OCI-LY3 (cell line): ENCODE data around the gene THTPA.

Experiments
- H2AFZ ChIP-seq: fragments of 200-600, 300-600 bp; shearing (Covaris generic); 2 replicates; pipeline ENCODE4 v1.6.0; 2014; ENCODE audit warnings: antibody characterized with exemption, low read depth, low read length
- H3K27ac ChIP-seq: fragments of 200-600, 300-600 bp; sonication (generic); 2 replicates; pipeline ENCODE4 v1.5.1; 2014; ENCODE audit warnings: mild to moderate bottlenecking, low read length, moderate library complexity, mixed read lengths
- H3K27me3 ChIP-seq: fragments of 200-600, 300-600 bp; sonication (generic); 2 replicates; pipeline ENCODE4 v1.6.1; 2014; ENCODE audit warnings: low read depth, low read length, mixed read lengths
- H3K36me3 ChIP-seq: fragments of 200-600, 300-600 bp; sonication (generic); replicated peaks from 2 replicates; pipeline ENCODE3; 2014; ENCODE audit warnings: low read depth, low read length, mixed read lengths
- H3K4me1 ChIP-seq: fragments of 300-600, 200-600 bp; sonication (generic); 2 replicates; pipeline ENCODE4 v1.6.1; 2014; ENCODE audit warnings: low read length, mixed read lengths
- H3K4me2 ChIP-seq: fragments of 200-600, 300-600 bp; sonication (generic); 2 replicates; pipeline ENCODE4 v1.6.1; 2014; ENCODE audit warnings: low read length, mixed read lengths
- H3K4me3 ChIP-seq: fragments of 300-600, 200-600 bp; sonication (generic); 2 replicates; pipeline ENCODE4 v1.5.1; 2014; ENCODE audit warnings: antibody characterized with exemption, mild to moderate bottlenecking, low read length, moderate library complexity
- H3K79me2 ChIP-seq: fragments of 300-600, 200-600 bp; shearing (Covaris generic); 2 replicates; pipeline ENCODE4 v1.6.1; 2014; ENCODE audit warnings: mild to moderate bottlenecking, low read length, mixed read lengths
- H3K9ac ChIP-seq: fragments of 300-600, 200-600 bp; shearing (Covaris generic); 2 replicates; pipeline ENCODE4 v1.6.0; 2014; ENCODE audit warnings: mild to moderate bottlenecking, low read length, moderate library complexity
- H3K9me3 ChIP-seq: fragments of 200-600, 300-600 bp; shearing (Covaris generic); 2 replicates; pipeline ENCODE4 v1.6.1; 2014; ENCODE audit warnings: low read length, mixed read lengths; ENCODE audit not compliant: insufficient read depth
- H4K20me1 ChIP-seq: fragments of 200-600, 300-600 bp; sonication (generic); 2 replicates; pipeline ENCODE4 v1.6.1; 2016; ENCODE audit warnings: low read length, mixed read lengths; ENCODE audit not compliant: insufficient read depth
- EZH2phosphoT487 ChIP-seq: fragments of 200-600 bp; shearing (Covaris generic); IDR thresholded peaks from 2 replicates; pipeline ENCODE4 v1.6.1; 2018; ENCODE audit warnings: antibody characterized with exemption, mixed run types, low read depth
- TF ChIP-seq, protein P1 (sequence below): fragments of 200-600, 300-600 bp; sonication (generic); IDR thresholded peaks from 2 replicates; pipeline ENCODE4 v1.5.1; 2014; ENCODE audit warnings: antibody characterized with exemption, low read length, low read depth

The THTPA gene

DNA sequence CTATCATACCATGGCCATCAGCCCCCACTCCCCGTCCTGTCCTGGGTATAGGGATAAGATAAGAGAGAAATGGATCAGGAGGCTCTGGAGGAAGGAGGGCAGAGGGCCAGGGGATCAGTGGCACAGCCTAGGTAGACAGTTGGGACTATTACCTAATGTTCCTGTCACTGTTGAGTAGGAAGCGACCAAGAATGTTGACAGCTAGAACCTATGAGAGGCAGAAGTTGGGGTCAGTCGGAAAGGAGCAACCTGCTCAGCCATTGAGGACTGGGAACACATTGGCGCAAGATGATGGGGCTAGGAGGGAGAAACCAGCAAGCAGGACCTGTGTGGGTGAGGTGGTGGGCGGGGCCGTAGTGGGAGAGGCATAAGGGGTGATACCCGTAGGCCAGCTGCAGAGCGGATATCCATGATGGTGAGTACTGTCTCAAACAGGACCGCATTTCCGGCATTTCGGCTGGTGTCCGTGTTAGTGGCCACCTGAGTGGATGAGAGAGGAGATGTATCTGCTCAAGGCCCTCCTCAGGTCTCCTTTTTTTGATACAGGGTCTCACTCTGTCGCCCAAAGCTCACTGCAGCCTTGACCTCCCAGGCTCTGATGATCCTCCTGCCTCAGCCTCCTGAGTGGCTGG, 8.2 kb downstream of the THTPA start:
- Histone ChIP-seq H3K9ac (no peak overlapping the region), H3K27me3 (no peaks in the 10 kb centered on the region), H4K20me1 (no peaks in the 10 kb centered on the region), H3K27ac (no peak overlapping the region), H3K36me3 (peaks cover 42% of the 10 kb centered on the region), H3K9me3 (no peaks in the 10 kb centered on the region), H3K4me2 (no peak overlapping the region), H2AFZ (no peak overlapping the region), H3K4me1 (peaks cover 17% of the 10 kb centered on the region), H3K79me2 (peaks cover 12% of the 10 kb centered on the region), H3K4me3 (no peak overlapping the region)
- TF ChIP-seq EZH2phosphoT487: no peak
- TF ChIP-seq, protein P1, sequence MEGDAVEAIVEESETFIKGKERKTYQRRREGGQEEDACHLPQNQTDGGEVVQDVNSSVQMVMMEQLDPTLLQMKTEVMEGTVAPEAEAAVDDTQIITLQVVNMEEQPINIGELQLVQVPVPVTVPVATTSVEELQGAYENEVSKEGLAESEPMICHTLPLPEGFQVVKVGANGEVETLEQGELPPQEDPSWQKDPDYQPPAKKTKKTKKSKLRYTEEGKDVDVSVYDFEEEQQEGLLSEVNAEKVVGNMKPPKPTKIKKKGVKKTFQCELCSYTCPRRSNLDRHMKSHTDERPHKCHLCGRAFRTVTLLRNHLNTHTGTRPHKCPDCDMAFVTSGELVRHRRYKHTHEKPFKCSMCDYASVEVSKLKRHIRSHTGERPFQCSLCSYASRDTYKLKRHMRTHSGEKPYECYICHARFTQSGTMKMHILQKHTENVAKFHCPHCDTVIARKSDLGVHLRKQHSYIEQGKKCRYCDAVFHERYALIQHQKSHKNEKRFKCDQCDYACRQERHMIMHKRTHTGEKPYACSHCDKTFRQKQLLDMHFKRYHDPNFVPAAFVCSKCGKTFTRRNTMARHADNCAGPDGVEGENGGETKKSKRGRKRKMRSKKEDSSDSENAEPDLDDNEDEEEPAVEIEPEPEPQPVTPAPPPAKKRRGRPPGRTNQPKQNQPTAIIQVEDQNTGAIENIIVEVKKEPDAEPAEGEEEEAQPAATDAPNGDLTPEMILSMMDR: no peak

DNA sequence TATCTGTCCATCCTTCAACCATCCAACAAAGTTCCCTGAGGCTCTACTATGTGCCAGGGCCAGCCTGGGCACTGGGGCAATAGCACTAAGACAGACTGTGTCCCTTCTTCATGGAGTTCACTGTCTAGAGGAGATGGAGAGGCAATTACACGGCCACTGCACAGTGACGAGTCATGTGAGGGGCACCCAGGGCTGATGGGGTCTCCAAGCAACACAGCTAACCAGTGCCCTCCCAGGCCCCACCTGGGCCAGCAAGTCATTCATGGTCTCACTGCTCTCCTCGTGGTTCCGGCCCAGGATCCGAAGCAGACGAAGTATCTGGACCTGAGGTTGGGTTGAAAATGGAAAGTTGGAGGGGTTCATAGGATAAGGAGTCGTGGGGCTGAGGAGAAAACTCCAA, 8.8 kb downstream of the THTPA start:
- Histone ChIP-seq H3K79me2 (peaks cover 12% of the 10 kb centered on the region), H3K27me3 (no peaks in the 10 kb centered on the region), H3K27ac (no peak overlapping the region), H3K36me3 (peaks cover 39% of the 10 kb centered on the region), H3K4me1 (peaks cover 17% of the 10 kb centered on the region), H3K4me2 (no peak overlapping the region), H2AFZ (no peak overlapping the region), H4K20me1 (no peaks in the 10 kb centered on the region), H3K4me3 (no peak overlapping the region), H3K9me3 (no peaks in the 10 kb centered on the region), H3K9ac (no peak overlapping the region)
- TF ChIP-seq, protein P1: no peak
- TF ChIP-seq EZH2phosphoT487: no peak

DNA sequence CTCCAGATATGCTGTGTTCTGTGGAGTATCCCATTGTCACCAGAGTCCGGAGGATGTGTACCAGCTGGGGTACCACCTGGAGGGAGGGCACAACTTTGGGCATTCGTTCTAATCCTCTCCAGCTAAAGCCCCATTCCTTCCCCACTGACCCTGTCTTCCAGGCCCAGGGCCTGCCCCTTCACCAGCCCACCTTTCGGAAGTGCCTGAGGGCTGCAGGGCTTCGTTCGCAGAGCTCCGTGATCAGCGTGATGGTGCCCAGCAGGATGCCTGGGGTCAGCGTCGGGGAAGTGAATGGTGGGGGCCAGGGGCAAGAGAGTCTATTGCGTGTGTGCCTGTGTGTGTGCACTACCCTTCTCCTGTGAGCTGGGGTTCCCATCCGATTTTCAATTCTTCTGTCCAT, 9.6 kb downstream of the THTPA start:
- Histone ChIP-seq H3K4me2 (no peak overlapping the region), H3K36me3 (peaks cover 34% of the 10 kb centered on the region), H3K27me3 (no peaks in the 10 kb centered on the region), H3K79me2 (peaks cover 12% of the 10 kb centered on the region), H3K9me3 (no peaks in the 10 kb centered on the region), H4K20me1 (no peaks in the 10 kb centered on the region), H3K4me1 (peaks cover 17% of the 10 kb centered on the region), H3K9ac (no peak overlapping the region), H3K4me3 (no peak overlapping the region), H2AFZ (no peak overlapping the region), H3K27ac (no peak overlapping the region)
- TF ChIP-seq, protein P1: no peak
- TF ChIP-seq EZH2phosphoT487: no peak

DNA sequence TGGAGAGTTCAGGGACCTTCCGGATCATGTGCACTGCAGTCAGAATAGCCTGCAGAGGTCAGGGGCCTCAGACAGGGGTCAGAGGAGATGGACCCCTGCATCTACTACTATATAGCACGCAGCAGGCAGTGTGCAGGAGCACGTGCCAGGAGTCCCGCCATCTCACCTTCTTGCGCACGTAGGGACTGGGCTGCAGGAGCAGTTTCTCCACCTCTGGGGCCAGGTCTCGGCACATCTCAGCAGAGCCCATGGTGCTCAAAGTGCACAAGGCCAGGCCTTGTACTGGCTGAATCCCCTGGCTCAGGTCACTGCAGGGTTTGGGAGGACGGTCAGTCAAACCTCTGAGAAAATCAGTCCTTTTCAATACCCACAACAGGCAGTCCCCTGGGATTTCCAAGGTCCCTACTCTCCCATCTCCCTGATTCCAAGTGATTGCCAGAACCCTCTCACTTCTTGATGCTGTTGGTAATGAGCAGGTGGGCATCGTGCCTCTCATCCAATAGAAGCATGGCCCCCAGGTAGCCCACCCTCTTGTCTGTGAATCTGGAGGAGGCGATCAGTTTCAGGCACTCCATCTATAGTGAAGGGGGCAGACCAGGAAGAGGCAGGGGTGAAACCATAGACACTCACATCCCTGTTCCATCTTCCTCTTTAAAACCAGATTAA, 10.2 kb downstream of the THTPA start:
- peaks cover 30% of the 10 kb centered on the region for H3K36me3 ChIP-seq
- peak overlapping the region; percentile 94 for H3K9ac ChIP-seq

More for the DNA sequence above, 10.2 kb downstream of the THTPA start:
- H3K9me3 ChIP-seq: no peaks in the 10 kb centered on the region
- H3K27me3 ChIP-seq: no peaks in the 10 kb centered on the region
- peak overlapping the region; percentile 78 for H3K4me2 ChIP-seq
- H2AFZ ChIP-seq: no peak overlapping the region
- H4K20me1 ChIP-seq: no peaks in the 10 kb centered on the region
- H3K27ac ChIP-seq: no peak overlapping the region
- TF ChIP-seq EZH2phosphoT487: no peak
- TF ChIP-seq, protein P1: no peak
- peaks cover 12% of the 10 kb centered on the region for H3K79me2 ChIP-seq
- H3K4me1 ChIP-seq: peaks cover 17% of the 10 kb centered on the region
- H3K4me3 ChIP-seq: peak overlapping the region; percentile 95
